Stimulated activated CD4-positive, alpha-beta T cell treated with anti-CD3 and anti-CD28 coated beads, Interleukin-4, amount 100 ng/mL, for 48 hours (primary cell): ENCODE measurements around the gene ARL14EPL.

ENCODE experiments used
- DNase-seq, 2 donors: peaks; one replicate each; pipeline ENCODE4 v3.0.0-alpha.2; 2020; ENCODE audit warnings: low read depth in 2 of 2

ARL14EPL gene

DNA sequence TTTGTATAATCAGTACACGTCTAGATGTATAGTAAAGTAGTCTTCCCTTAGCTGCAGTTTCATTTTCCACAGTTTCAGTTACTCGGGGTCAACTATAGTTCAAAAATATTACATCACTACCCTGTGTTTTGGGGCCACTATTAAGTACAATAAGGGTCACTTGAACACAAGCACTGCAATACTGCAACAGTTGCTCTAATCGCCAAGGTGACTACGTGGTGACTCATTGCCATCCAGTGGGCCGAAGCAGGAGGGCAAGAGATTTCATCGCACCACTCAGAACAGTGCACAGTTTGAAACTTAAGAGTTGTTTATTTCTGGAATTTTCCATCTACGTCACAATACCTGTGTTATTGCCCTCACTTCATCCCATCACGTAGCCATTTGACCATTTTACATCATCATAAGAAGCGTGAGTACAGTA, at the start of gene ARL14EPL:
ARL14EPL (plus strand) TSS at position 379 of the 424 bp plus-strand sequence. CDS start 18,994 bp downstream, outside the sequence.
- no peak for DNase-seq

DNA sequence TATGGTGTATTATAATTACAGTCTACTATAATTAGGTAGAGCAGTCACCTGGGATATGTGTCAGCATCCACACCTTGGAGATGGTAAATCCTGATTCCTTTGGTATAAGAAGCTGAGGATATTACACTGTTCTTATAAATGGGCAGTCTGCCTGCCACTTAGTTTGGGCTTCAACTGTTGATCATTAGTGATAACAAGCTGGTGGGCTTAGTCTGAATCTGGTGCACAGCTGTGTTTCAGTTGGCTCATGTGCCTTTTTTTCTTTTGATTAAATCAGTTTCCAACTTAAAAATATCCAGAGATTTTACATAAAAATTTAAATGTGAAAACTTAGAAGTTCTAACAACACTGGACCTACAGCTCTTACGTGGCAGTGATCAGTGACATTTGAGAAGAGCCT, 48.8 kb upstream of the ARL14EPL start:
- DNase-seq = no peak

GRCh38 chr5:115985802-115986757, 46.2 kb upstream of the ARL14EPL start:
- DNase-seq = no peak

GRCh38 chr5:115988002-115988401, 44.3 kb upstream of the ARL14EPL start:
- DNase-seq = no peak

DNA sequence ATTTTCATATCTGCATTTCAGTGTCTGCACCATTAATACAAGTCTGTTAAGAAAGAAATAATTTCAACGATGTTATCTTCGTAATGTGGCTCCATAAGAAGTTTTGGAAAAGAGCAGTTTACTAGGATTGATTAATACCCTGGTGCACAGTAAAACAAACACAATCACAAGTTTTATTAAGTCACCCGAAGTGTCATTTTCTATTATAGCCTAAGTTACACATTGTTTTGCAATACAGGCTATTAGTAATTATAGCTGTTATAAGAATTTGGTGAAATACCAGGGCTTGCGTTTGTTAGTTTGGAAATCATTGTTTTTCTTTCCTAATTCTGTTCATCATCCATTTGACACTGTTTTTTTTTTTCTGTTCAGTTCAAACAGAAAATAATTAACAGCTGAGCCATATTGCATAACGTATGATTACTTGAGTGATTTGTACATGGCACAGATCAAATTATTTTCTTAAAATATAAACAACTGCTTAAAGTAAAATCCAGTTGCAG, 39.4 kb upstream of the ARL14EPL start:
- DNase-seq = no peak

DNA sequence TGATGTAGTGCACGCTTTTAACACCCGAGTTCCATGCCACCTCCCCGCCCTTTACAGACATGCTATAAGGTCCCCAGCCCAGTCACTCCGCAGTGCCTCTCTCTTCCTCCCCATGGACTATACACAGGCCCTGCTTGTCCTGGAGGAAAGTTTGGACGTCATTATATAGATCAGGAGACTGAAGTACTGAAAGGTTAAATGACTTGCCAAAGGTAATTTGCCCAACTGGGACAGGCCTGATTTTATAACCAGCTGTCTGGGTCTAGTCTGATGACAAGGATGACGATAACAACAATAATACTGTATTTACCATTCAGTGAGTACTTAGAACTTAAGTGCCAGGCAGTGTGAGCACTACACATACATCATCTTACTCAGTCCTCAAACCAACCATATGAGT, 36.9 kb upstream of the ARL14EPL start:
- DNase-seq = no peak

GRCh38 chr5:116002116-116002906, 30.0 kb upstream of the ARL14EPL start:
- no peak for DNase-seq

DNA sequence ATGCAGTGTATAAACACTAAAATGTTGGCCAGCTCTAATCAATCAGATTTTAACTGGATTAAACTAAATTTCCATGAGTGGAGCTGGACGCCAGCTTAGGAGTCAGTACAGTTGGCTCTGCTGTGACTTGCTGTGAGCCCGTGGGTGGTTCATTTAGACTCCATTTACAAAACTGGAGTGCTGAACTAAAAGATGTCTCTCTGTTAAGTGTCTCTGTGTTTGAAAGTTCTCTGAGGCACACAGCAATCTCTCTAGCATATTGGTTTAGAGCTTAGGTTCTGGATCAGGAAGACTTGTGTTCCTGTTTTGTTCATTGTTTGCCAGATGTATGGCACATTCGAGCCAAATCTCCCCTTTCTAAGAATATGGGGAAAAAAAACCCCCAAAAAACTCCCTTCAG, 28.0 kb upstream of the ARL14EPL start:
- no peak for DNase-seq

GRCh38 chr5:116009806-116010205, 22.5 kb upstream of the ARL14EPL start:
- DNase-seq = no peak

GRCh38 chr5:116011046-116011445, 21.2 kb upstream of the ARL14EPL start:
- no peak for DNase-seq

DNA sequence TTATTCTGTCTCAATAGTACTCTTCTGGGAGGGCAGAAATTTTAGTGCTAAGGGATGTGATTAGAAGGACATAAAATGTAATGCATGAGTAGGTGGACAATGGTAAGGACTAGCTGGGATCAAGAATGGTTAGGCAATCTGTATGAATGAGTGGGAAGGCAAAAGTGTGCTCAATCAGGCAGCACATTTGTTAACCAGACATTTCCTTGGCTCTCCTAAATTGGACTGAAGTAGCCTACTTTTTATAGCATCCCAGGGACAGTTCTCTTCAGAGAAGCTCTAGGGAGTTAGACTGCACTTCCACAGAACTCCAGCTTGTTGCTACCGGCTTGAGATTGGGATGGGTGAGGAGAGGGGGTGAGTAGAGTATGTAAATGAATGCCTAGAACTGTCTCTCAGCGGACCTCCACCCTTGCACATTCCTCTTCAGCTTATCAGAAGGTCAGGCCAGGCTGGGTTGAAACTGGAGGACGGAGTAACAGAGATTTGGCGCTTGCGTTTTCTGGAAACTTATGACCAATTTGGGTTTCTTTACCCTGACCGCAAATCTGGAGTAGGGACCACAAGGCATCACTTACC, 19.0 kb upstream of the ARL14EPL start:
- no peak for DNase-seq

GRCh38 chr5:116013936-116014335, 18.3 kb upstream of the ARL14EPL start:
- no peak for DNase-seq

DNA sequence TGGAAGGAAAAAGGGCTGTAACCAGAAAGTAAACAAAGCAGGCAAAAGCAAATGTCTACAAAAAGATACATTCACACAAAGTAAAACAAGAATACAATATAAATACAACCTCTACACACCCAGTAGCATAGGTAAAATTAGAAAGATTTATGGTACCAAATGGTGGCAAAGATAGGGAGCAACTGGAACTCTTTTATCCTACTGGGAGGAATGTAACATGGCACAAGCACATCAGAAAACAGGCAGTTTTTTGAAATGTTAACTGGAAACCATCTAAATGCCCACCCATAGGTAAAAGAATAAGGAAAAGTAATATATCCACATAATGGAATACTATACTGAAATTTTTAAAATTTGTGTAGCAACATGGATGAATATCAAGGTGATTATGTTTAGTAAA, 8.7 kb upstream of the ARL14EPL start:
- no peak for DNase-seq

- DNase-seq = no peak
Measured at GRCh38 chr5:116025866-116026265, 6.4 kb upstream of the ARL14EPL start.

DNA sequence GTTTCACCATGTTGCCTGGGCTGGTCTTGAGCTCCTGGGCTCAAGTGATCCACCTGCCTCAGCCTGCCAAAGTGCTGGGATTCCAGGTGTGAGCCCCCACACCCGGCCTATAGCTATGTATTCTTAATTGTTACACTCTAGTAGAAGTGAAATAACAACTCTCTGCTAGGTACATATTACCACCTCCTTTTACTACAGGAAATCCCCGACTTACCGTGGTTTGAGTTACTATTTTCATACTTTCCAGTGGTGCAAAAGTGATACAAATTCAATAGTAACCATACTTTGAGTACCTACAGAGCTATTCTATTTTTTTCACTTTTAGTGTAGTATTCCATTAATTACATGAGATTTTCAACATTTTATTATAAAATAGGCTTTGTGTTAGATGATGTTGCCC, 719 bp downstream of the ARL14EPL start:
- no peak for DNase-seq

DNA sequence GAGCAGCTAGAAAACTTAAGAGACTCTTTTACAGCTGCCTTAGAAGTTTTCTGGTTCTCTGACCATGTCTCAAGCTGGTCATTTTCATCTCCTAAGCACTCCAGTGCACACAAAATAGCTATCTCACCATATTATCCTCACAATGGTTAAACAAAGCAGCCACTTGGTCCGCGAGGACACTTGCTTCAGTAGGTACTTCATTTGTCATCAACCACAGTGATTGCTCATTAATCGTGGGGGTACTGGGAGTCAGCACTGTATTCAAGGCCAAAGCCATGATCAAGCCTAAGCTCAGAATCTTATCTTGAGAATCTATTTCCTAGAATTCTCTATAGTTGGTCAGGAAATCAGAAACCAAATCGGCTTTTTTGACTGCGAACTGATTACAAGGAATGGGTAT, 2.9 kb downstream of the ARL14EPL start:
- DNase-seq = no peak

GRCh38 chr5:116037236-116037822, 5.1 kb downstream of the ARL14EPL start:
- no peak for DNase-seq

- DNase-seq = no peak
Measured at GRCh38 chr5:116038817-116039216, 6.5 kb downstream of the ARL14EPL start.

GRCh38 chr5:116042375-116042774, 10.1 kb downstream of the ARL14EPL start:
- DNase-seq = no peak

GRCh38 chr5:116044073-116044472, 11.8 kb downstream of the ARL14EPL start:
- no peak for DNase-seq

GRCh38 chr5:116045821-116046220, 13.5 kb downstream of the ARL14EPL start:
- DNase-seq = no peak

DNA sequence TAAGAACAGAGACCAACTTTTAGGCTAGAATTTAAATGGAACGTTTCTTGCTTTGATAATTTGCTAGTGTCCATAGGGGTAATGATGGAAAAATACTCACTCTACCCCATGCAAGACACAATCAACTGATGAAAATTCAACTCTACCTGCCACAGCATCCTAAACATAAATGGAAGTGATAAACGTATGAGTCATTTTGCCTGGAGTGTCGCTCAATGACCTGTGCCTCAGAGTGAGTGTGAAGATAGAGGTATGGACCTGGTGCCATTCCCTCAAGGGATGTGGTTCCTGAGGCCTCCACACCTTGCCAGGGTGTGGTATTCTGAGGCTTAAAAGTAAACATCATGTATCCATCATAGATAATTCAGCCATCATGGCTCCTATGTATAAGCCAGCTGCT, 14.0 kb downstream of the ARL14EPL start:
- no peak for DNase-seq
